Inflammatory macrophage treated with lipopolysaccharide for 4 hours (primary cell): ENCODE measurements around the gene SLC9A4.

Experiments used
- DNase-seq: peaks from one replicate; pipeline ENCODE4 v3.0.0-alpha.2; 2020

Gene SLC9A4, protein sequence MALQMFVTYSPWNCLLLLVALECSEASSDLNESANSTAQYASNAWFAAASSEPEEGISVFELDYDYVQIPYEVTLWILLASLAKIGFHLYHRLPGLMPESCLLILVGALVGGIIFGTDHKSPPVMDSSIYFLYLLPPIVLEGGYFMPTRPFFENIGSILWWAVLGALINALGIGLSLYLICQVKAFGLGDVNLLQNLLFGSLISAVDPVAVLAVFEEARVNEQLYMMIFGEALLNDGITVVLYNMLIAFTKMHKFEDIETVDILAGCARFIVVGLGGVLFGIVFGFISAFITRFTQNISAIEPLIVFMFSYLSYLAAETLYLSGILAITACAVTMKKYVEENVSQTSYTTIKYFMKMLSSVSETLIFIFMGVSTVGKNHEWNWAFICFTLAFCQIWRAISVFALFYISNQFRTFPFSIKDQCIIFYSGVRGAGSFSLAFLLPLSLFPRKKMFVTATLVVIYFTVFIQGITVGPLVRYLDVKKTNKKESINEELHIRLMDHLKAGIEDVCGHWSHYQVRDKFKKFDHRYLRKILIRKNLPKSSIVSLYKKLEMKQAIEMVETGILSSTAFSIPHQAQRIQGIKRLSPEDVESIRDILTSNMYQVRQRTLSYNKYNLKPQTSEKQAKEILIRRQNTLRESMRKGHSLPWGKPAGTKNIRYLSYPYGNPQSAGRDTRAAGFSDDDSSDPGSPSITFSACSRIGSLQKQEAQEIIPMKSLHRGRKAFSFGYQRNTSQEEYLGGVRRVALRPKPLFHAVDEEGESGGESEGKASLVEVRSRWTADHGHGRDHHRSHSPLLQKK

DNA sequence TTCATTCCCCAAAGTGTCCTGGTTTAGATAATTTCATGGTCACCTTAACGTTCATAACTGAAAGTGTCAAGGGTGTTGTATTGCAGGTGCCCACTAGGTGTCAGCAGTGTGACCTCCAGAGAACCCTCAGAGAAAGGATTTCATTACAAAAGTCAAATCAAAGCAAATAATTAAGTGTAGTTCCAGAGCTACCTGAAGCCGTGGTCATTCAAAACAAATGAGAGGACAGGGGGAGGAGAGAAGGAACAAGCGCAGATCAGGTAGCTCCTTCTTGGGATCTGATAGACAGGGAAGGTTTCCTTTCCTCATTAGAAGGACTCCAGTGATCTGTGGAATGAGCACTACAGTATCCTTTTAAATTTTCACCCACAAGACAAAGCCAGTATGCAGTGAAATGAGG is at the start of gene SLC9A4:
Gene SLC9A4, plus strand, starts transcription at position 207 of the 400 bp plus-strand sequence. CDS start 534 bp downstream, outside the sequence.
- DNase-seq = peak; percentile 46

DNA sequence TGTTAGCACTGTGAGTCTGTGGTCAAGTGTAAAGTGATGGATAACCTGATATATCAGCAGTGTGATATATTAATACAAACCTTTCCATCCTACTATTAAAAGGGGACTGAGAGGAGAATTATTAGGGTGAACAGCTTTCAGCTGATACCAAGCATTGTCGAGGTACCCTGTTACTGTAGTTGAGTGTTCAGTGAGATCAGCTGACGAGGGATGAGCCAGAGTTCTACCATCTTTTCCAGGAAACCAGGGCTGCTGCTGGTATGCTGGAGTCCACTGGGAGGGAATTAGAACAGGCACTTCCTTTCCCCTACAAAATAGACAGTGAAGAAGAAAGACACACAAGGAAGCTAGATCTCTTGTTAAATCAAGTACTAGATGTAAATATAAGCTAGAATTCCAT is 49.7 kb upstream of the SLC9A4 start:
- DNase-seq = no peak

DNA sequence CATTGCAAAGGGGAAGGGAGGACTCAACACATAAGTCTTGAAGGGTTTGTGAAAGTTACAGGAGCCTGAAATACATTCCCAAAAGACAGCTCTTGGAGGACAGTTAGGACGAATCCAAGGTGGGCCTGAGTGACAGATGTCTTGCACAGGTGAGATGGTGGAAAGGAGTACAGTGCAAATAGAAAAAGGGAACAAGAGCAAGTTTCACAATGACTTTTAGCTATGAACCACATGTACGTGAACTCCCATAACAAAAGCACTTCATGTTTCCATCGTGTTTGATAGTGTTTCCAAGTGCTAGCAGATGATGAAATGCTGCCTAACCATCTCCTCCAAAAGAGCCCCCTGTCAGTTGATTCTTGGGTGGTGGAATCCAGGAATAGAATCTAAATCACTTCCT is 48.3 kb upstream of the SLC9A4 start:
- peak; percentile 21 for DNase-seq

DNA sequence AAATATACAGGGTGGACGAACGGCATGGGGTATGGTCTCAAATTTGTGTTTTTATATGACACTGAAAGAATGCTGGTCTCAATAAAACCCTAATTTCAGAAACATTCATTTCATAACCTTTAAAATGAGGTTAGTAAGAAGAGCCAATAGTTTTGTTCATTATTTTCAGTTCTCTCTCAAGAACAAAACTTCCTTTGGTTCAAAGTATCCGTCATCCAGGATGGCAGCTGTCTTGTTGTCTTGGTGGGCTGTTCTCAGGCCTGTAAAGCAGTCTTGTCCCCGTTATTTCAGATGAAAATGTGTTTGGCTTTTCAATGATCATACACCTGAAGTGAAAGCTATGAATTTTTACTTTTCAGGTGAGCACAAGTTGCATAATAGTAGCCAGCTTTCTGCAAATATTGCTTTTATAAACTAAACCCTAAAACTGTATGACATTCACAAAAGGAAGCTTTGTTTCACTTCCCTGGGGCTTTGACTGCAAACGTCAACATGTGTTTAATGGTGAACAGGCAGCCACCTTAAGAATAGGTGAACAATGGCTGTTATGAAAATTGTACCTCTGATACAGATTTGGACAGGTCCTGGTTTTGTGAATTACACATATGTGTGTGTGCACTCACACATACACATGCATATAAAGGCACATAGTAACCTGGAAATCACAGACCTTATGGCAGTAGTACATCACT is 47.4 kb upstream of the SLC9A4 start:
- DNase-seq = no peak

DNA sequence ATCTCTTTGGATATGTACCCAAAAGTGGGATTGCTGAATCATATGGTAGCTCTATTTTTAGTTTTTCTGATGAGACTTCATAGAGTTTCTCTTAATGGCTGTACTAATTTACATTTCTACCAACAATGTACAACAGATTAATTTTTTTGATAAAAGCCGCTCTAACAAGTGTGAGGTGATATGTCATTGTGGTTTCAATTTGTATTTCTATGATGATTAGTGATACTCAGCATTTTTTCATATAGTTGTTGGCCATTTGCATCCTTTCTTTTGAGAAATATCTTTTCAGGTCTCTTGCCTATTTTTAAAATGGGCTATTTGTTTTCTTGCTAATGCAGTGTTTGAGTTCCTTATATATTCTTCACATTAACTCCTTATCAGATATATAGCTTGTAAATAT is 45.8 kb upstream of the SLC9A4 start:
- DNase-seq = no peak

DNA sequence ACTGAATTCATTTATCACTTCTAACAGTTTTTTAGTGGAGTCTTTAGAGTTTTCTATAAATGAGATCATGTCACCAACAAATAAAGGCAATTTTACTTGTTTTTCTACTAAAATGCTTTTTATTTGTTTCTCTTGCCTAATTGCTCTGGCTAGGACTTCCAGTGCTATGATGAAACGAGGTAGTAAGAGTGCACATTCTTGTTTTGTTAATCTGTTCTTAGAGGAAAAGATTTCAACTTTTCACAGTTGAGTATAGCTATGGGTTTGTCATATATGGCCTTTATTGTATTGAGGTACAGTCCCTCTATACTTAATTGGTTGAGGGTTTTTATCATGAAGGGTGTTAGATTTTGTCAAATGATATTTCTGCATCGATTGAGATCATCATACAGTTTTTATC is 44.5 kb upstream of the SLC9A4 start:
- no peak for DNase-seq

DNA sequence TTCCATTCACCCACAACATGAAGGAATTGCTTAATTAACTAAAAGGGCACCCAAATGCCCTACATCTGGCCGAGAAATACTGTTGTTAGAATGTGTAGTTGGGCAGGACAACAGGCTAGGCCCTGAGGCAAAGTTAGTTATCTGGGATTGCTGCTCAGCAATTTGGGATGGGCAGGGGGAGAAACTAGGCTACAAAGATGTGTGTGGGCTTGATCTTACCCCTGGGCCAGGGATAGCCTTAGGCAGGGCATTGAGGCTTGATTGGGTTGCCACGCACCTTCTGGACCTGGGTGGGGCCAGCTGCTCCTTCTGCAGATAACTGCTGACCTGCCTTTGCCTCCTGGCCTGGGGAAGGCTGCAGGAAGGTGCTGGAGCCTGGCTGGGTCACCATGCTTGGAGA is 40.6 kb upstream of the SLC9A4 start:
- no peak for DNase-seq

DNA sequence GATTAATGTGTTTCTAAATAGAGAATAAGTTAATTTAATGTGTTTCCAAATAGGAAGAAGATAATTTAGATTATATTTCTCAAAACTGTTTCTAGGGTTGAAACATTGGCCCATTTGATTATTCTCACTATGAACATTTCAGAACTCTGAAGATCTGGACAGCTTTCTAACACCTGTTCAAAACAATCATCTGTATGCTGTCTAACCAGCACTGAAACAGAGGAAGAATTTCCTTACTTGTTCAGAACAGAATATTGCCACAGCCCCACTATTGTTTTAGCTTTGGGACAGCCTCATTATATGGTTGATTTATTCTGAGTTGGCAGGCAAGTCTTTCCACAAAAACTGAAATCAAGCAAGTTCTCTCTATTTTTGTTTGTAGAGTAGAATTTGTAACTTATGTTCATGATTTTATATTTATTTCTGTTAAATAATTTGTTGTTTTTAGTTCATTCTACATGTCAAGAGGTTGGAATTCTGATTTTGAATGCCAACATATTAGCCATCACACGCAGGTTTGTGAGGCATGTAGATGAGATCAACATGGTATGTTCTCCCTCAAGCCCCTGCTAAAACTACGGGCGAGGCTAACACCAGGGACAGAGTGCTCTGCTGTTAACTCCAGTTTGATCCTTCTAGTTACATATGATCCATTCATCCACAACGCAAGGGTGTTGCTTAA is 38.9 kb upstream of the SLC9A4 start:
- no peak for DNase-seq

DNA sequence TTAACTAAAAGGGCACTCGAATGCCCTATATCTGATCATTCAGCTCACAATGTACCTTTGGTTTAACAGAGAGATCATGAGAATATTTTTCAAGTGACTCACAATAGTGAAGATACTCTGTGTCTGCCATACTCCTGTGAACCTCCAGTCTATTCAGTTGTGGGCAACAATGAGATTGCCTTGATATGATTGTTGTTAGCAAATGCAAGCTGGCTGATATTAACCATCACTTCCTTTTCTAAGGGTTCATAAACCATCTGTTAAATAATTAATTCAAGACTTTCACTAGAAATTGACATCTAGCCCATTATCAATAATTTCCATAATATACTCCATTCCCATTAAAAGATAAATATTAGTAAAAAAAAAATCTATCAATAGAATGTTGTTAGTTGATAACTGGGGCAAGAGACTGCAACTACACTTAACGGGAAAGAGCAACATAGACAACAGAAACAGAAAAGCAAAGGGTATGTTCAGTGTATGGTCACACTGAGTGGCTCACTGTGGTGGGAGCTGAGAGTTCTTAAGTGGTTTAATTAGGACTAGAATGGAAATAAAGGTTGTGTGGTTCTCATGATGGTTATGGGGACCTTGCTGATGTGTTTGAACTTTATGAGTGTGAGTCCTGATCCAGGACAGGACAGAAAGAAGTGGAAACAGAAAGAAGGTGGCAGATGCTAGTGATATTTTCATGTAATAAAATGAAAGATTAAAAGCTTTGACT is 38.2 kb upstream of the SLC9A4 start:
- DNase-seq = no peak

DNA sequence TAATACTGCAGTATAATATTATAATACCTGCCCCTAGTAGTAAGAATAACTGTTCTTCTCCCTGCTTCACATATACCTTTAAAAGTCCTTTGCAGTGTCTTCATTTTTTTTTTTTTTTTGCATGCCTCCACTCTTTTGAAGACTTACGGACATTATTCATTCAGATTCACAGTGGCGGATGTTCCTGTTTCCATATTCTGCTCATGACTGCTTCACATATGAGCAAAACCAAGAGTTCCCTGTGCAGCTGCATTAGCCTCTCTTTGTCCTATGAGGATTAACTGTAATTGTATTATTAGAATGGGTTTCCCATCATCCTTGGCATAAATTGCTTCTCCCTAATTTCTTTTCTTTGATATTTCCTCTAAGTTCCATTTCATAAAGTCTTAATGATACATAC is 37.3 kb upstream of the SLC9A4 start:
- peak; percentile 19 for DNase-seq

DNA sequence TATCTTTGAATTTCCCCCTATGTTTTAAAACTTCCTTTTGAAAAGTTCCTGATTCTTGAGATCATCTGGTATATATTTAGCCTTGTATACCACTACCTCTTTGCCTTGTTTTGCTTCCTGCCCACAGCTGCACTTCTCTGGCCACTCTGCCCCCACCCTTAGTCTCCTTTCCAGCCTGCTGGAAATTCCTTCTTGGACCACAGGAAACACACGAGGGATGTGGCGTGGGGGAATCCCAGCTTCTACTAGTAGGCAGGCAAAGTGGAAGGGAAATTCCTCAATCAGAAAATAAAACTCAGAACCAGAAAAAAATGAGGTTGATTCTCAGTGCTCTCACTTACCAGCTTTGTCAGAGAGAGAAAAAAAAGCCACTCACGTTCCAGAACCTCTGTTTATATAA is 36.7 kb upstream of the SLC9A4 start:
- peak; percentile 41 for DNase-seq

DNA sequence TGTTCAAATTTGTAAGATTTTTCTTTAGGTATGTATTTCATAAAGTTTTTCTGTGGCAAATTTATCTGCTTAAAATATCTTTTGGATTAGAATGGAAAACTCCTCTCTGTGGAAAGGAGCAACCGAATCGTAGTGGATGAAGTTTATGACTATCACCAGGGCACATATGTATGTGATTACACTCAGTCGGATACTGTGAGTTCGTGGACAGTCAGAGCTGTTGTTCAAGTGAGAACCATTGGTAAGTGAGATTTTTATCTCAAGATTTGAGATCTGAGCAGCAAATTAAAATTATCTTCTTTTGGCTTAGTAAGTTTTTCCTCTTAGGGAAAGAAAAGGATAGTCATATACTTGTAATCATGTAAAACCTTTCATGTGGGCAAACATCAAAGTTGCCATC is 35.9 kb upstream of the SLC9A4 start:
- DNase-seq = no peak

DNA sequence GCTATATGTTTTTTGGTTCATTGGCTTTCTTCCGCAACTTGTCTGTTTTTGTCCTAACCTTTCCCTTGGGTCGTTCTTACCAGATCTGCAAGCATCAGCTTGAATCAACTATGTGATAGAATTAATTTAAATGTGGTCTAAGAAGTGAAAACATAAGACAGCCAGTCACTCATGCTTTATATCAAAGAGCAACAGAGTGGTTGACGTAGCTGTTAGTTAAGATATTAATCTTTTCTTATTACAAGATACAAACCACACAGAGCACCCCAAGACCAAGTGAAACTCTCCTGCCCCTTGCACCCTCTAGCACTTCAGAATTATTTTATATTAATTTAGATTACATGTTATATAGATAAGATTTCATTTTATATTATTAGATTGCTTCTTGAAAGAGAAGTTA is 34.9 kb upstream of the SLC9A4 start:
- no peak for DNase-seq

DNA sequence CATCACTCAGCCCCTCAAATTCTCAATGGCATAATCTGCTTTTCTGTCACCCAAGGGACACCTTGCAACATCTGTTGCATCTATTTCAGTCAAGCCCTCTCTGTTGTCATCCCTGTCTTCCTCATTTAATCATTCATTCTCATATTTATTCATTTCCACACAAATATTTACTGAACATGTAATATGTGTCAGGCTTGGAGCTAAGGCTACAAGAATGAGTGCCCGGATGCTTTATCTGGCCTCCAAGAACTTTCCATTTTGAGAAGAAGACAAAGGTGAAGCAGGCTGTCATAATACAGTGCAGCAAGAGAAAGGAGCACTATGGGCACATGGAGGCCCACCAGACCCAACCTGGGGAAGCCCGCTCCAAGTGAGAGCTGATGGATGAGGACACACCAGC is 34.4 kb upstream of the SLC9A4 start:
- peak; percentile 17 for DNase-seq

DNA sequence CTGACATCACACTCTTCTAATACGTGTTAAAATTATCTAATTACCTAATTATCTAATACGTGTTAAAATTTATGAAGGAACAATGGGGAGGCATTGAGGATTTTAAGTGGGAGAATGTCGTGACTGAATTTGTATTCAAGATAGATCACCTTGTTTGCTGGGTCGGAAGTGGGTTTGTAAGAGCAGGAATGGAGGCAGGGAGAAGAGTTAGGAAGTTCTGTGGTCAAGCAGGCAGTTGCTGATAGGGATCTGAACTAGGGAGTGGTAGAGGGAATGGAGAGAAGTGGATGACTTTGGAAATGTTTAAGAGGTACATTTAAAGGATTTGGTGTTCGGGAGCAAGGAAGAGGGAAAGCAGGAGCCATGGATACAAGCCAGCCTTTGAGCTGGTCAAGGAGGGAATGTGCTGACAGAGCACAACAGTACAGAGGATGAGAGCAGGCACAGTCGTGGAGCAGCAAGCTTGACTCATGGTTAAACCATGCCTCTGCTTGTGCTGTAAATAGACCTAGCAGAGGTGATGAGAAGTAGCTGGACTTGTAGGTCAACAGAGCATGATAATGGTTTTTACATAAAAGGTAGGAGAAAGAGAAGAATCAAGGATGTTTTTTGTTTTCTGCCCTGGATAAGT is 33.8 kb upstream of the SLC9A4 start:
- no peak for DNase-seq

DNA sequence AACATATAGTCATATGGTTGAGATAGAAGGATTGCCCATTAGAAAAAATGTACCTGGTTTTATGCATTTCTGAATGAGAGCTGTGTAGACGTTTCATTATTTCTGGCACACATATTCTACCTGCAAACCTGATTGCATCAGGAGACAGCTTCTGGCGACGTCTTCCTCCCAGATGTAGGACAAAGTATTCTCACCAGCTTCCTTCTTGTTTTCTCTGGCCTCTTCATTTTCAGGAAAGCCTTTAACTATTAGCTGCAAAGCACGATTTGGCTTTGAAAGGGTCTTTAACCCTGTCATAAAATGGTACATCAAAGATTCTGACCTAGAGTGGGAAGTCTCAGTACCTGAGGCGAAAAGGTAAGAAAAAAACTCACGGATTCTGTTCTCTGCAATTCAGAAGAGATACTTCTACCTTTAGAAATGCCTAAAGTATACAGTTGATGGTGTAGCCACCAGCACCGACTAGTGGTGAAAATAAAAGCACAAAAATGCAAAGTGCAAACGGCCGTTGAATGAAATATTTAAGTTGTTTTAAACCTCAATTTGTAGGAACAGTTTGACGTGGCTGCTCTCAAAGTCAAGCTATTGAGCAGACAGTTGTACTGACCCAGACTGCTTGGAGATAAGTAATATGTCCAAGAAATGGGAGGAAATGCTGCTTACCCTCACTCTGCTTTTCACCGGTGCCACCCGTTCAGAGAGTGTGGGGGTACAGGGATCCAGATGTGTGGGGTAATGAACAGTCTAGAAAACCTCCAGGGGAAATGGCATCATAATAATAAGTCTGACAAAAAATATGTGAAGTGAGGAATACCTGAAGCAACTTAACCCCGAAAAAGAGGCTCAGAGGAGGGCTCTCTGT is 29.8 kb upstream of the SLC9A4 start:
- DNase-seq = peak; percentile 48

DNA sequence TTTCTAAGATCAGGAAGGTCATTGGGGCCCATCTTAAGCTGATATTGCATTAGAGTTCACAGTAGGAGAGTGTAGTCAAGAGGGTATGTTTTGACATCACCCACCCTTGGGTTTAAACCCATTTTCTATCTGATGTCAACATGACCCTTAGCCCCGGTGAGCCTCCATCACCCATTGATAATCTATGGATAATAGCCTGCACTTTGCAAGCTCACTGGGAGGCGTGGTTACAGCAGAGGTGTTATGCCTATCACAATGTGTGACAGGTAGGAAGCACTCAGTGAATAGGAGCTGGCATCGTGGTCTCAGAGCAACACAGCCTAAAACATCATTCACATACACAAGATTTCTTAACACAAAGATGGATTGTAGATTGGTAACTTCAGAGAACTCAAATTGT is 28.8 kb upstream of the SLC9A4 start:
- no peak for DNase-seq

DNA sequence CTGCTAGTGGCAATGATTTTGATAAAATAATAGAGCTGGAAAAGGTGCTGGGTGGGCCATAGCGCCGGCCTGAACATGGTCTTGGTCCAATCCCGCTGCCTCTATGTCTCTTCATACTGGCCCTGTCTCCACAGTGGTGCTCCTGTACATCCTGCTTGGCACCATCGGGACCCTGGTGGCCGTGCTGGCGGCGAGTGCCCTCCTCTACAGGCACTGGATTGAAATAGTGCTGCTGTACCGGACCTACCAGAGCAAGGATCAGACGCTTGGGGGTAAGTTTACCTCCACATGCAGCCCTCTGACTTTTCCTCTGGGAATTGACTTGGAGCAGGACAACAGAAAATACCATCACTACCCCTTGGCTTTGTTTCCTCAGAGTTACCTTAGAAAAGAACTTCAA is 26.1 kb upstream of the SLC9A4 start:
- DNase-seq = no peak

DNA sequence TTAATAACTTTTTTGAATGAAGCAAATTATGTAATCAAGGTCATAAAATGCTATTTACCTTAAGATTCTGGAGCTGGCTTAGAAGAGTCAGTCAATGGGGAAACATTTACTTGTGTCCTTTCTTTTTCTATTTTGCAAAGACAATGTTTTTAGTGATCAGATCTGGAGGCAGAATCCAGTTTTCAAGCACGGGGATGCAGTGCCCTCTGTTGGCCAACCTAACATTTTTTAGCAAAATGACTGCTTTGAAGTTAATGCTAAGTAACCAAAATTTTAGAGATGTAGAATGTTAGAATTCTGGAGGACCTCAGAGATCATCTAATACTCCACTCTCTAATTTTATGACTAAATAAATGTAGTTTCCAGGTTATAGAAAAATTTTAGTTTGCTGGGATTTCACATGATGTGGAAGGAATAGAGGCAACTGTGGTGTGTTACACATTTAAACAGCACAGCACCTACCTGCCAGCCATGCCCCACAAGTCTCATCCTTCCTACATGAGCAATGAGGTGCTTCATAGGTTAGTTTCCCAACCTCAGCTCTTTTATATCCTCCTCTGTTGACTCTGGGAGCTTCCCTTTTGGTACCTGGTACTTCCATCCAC is 23.6 kb upstream of the SLC9A4 start:
- peak; percentile 34 for DNase-seq

DNA sequence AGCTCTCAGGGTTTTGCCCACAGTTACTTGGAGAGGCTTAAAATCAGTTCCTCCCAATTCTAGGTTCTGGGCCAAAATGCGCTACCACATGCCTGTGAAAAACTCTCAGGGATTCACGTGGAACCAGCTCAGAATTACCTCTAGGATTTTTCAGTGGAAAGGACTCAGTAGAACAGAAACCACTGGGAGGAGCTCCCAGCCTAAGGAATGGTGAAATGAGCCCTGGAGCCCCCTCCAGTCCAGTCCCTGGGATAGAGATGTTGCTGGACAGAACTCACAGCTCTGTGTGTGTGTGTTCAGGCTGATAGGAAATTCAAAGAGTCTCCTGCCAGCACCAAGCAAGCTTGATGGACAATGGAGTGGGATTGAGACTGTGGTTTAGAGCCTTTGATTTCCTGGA is 21.1 kb upstream of the SLC9A4 start:
- no peak for DNase-seq
